Colonic mucosa (tissue), 4 donors: Measurements from ENCODE around the gene IL1RAPL2. TPM values are rescaled to one million over a fixed set of nuclear protein-coding genes. Genes with fewer than 3 reads are reported as not detected.
"Not testable (repeated sequence)": the region's sequence is repeated elsewhere in the genome, so short reads cannot be mapped to it uniquely, and the experiment has no call there.

Experiments
- DNase-seq: peaks from one replicate; pipeline ENCODE4 v3.0.0-alpha.2; 2020
- H3K27ac ChIP-seq: fragments of 200-600 bp; one replicate; pipeline ENCODE4 v1.8.0; 2021
- H3K27me3 ChIP-seq: fragments of 200-600 bp; one replicate; pipeline ENCODE4 v1.8.0; 2021
- H3K36me3 ChIP-seq: fragments of 200-600 bp; one replicate; pipeline ENCODE4 v1.8.0; 2021
- H3K4me1 ChIP-seq: fragments of 200-600 bp; one replicate; pipeline ENCODE4 v1.8.0; 2021; ENCODE audit warnings: mild to moderate bottlenecking
- H3K4me3 ChIP-seq: fragments of 200-600 bp; one replicate; pipeline ENCODE4 v1.8.0; 2021
- H3K9ac ChIP-seq, 2 donors: one replicate each; pipeline ENCODE4 v1.7.0; 2013; ENCODE audit warnings: control low read depth in 2 of 2, low read depth in 2 of 2, low read length in 2 of 2
- H3K9me3 ChIP-seq: fragments of 200-600 bp; one replicate; pipeline ENCODE4 v1.8.0; 2021
- CTCF ChIP-seq: fragments of 200-600 bp; IDR thresholded peaks from one replicate; pipeline ENCODE4 v1.8.0; 2022; ENCODE audit warnings: antibody characterized with exemption, mild to moderate bottlenecking
- intact Hi-C: fragments of 100-400 bp; cut with DNase I; formaldehyde crosslinking; loops from one replicate; pipeline ENCODE4 v1.14.1; 2022
- total RNA-seq, 2 donors: library from RNA; stranded (reverse); fragmentation: NEBNext Ultra II Directional in 1 of 2; extraction: Animal tissue kit (Norgen Biotek cat#: 25700) in 1 of 2; gene quantifications; one replicate each; pipeline ENCODE4 v1.2.1, GENCODE V29; 2021
- donor health status: healthy.
- donor health status: DM: no; HTN: no; CAD: no.
- donor health status: DM: no; HTN: no; CAD: no.

IL1RAPL2 gene
- total RNA-seq, 2 donors from 2014 or later, result not detected

DNA sequence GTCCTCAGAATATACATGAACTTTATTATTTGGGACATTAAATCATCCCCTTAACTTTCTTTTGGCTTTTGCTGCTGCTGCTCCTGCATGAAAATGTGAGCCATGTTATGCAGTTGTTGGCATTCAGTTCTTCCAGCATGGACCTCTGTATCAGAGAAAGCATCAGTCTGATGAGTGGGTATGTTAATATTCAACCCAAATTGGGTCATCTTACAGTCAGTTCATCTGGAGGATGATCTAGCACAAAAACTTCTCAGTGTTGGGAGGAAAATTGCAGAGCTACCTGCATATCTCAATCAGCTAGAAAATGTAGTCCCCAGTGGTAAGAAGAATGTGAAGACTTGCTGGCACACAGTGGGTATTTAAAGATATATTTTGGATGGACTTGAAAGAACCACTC lies 96.7 kb downstream of the IL1RAPL2 start:
- intact Hi-C loops, result no loop called here
- DNase-seq, result no peak
- no peak for TF ChIP-seq CTCF
- no peaks in the 10 kb centered on the region for H3K27me3 ChIP-seq
- H3K4me3 ChIP-seq, result no peak overlapping the region
- no peak overlapping the region for H3K9ac ChIP-seq
- no peaks in the 10 kb centered on the region for H3K36me3 ChIP-seq
- no peak overlapping the region for H3K27ac ChIP-seq
- no peaks in the 10 kb centered on the region for H3K9me3 ChIP-seq
- H3K4me1 ChIP-seq, result no peaks in the 10 kb centered on the region

DNA sequence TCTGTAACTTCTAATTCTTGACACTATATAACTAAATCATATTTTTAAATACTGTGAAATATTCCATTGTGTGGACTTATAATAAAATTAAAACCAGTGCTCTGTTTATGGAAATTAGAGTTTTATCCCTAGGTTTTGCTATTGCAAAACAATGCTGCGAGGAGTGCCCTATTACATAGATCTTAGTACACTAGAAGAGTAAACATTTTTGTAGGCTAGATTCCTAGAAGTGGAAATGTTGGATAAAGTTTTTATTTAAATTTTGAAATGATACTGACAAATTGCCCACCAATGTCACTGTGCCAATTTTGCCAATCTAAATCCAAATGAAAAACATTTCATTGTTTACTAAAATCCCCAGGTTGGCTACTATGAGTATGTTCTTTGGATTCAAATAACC lies 99.7 kb downstream of the IL1RAPL2 start:
- TF ChIP-seq CTCF, result no peak
- Histone ChIP-seq H3K4me3 (no peak overlapping the region), H3K36me3 (no peaks in the 10 kb centered on the region), H3K27me3 (no peaks in the 10 kb centered on the region), H3K27ac (no peak overlapping the region), H3K9me3 (no peaks in the 10 kb centered on the region), H3K9ac (no peak overlapping the region), H3K4me1 (no peaks in the 10 kb centered on the region)
- DNase-seq, result no peak
- intact Hi-C loops, result no loop called here

GRCh38 chrX:104668550-104668949 lies 102.6 kb downstream of the IL1RAPL2 start:
- Histone ChIP-seq H3K4me1 (no peaks in the 10 kb centered on the region), H3K9me3 (no peaks in the 10 kb centered on the region), H3K9ac (no peak overlapping the region), H3K4me3 (no peak overlapping the region), H3K27ac (no peak overlapping the region), H3K36me3 (no peaks in the 10 kb centered on the region), H3K27me3 (no peaks in the 10 kb centered on the region)
- DNase-seq, result no peak
- intact Hi-C loops, result no loop called here
- TF ChIP-seq CTCF, result no peak

DNA sequence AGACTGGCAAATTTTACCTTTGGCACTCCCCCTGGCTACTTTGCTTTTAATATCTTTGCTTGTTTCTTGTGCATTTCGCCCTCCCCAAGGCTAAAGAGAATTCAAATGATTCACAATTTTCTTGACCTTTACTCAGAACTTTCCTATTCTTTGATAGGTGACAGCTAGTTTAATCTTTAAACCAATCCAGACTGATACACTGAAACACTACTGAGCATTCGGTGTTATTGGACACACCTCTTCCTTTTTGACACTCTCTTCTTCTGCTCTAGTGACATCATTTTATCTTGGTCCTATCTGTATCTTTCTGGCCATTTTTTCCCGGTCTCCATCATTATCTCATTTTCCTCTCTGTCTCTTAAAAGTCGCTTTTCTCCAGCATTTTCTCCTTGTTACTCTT lies 103.1 kb downstream of the IL1RAPL2 start:
- Histone ChIP-seq H3K4me3 (no peak overlapping the region), H3K9me3 (no peaks in the 10 kb centered on the region), H3K27me3 (no peaks in the 10 kb centered on the region), H3K36me3 (no peaks in the 10 kb centered on the region), H3K27ac (no peak overlapping the region), H3K4me1 (no peaks in the 10 kb centered on the region), H3K9ac (no peak overlapping the region)
- no peak for TF ChIP-seq CTCF
- intact Hi-C loops, result no loop called here
- no peak for DNase-seq

DNA sequence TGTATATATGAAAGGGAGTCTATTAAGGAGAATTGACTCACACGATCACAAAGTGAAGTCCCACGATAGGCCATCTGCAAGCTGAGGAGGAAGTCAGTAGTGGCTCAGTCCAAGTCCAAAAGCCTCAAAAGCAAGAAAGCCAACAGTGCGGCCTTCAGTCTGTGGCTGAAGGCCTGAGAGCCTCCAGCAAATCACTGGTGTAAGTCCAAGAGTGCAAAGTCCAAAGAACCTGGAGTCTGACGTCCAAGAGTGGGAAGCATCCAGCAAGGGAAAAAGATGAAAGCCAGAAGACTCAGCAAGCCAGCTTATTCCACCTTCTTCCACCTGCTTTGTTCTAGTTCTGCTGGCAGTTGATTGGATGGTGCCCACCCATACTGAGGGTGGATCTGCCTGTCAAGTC lies 104.1 kb downstream of the IL1RAPL2 start:
- TF ChIP-seq CTCF, result no peak
- Histone ChIP-seq H3K4me3 (no peak overlapping the region), H3K27ac (no peak overlapping the region), H3K27me3 (no peaks in the 10 kb centered on the region), H3K4me1 (no peaks in the 10 kb centered on the region), H3K9ac (no peak overlapping the region), H3K36me3 (no peaks in the 10 kb centered on the region), H3K9me3 (no peaks in the 10 kb centered on the region)
- intact Hi-C loops, result no loop called here
- DNase-seq, result no peak

DNA sequence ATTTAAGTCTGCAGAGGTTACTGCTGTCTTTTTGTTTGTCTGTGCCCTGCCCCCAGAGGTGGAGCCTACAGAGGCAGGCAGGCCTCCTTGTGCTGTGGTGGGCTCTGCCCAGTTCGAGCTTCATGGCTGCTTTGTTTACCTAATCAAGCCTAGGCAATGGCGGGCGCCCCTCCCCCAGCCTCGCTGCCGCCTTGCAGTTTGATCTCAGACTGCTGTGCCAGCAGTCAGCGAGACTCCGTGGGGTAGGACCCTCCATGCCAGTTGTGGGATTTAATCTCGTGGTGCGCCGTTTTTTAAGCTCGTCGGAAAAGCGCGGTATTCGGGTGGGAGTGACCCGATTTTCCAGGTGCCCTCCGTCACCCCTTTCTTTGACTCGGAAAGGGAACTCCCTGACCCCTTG lies 111.5 kb downstream of the IL1RAPL2 start:
- DNase-seq, H3K27ac ChIP-seq, H3K9ac ChIP-seq, intact Hi-C loops, H3K9me3 ChIP-seq, H3K4me1 ChIP-seq, H3K36me3 ChIP-seq, H3K27me3 ChIP-seq, H3K4me3 ChIP-seq: not testable (repeated sequence)
